GM12801 (cell line): Measurements from ENCODE around the gene KDSR.

Experiments used
- CTCF ChIP-seq: IDR thresholded peaks from one replicate; pipeline ENCODE4 v1.5.1; 2011; ENCODE audit warnings: control low read depth; ENCODE audit not compliant: insufficient read length; ENCODE audit errors: extremely low read depth

Gene KDSR

GRCh38 chr18:63293935-63294334, 73.1 kb downstream of the KDSR start:
- TF ChIP-seq CTCF = no peak

- no peak for TF ChIP-seq CTCF
Observed at GRCh38 chr18:63292831-63293683, 73.9 kb downstream of the KDSR start.

GRCh38 chr18:63291278-63291677, 75.7 kb downstream of the KDSR start:
- no peak for TF ChIP-seq CTCF

- no peak for TF ChIP-seq CTCF
Observed at GRCh38 chr18:63290821-63291200, 76.2 kb downstream of the KDSR start.

- no peak for TF ChIP-seq CTCF
Observed at GRCh38 chr18:63290166-63290820, 76.7 kb downstream of the KDSR start.

- TF ChIP-seq CTCF = no peak
Observed at GRCh38 chr18:63288311-63288710, 78.7 kb downstream of the KDSR start.

GRCh38 chr18:63287691-63288220, 79.2 kb downstream of the KDSR start:
- TF ChIP-seq CTCF = no peak
